PFSK-1 (cell line): Measurements from ENCODE around the gene NR3C2.

Source experiments
- POLR2AphosphoS5 ChIP-seq: IDR thresholded peaks from 2 replicates; pipeline ENCODE4 v1.6.1; 2012; ENCODE audit warnings: low read depth, mild to moderate bottlenecking, control low read depth, low read length, moderate library complexity
- SIN3A ChIP-seq: IDR thresholded peaks from 2 replicates; pipeline ENCODE4 v1.6.1; 2012; ENCODE audit warnings: mild to moderate bottlenecking, low read length, moderate library complexity, borderline replicate concordance; ENCODE audit not compliant: insufficient read depth

DNA sequence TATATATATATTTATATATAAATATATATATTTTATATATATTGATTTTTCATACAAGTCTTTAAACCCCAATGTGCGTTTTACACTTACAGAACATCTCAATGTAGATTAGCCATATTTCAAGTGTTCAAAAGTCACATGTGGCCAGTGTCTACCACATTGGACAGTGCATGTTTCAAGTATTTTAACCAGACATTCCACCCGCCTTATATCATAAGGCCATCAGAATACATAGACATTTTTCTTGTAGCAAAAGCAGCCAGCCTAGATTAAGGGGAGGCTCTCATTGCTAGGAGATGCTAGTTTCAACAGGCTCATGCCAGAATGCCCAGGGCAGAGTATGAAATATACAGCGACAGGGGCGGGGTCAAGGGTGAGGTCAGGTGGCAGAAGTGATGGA is 202.0 kb downstream of the NR3C2 start:
- no peak for TF ChIP-seq SIN3A
- no peak for TF ChIP-seq POLR2AphosphoS5
